ENCODE data around the gene TPPP3.
"Not testable (repeated sequence)": the region's sequence is repeated elsewhere in the genome, so short reads cannot be mapped to it uniquely, and the experiment has no call there.

Gene TPPP3

GRCh38 chr16:67419931-67420330 is 26.6 kb upstream of the TPPP3 start:
- no peak overlapping the region for H3K4me3 ChIP-seq (replicated peaks in 1 of 2; ENCODE audit: low read depth in 2 of 2, low read length in 2 of 2)
- TF ChIP-seq, protein P1, sequence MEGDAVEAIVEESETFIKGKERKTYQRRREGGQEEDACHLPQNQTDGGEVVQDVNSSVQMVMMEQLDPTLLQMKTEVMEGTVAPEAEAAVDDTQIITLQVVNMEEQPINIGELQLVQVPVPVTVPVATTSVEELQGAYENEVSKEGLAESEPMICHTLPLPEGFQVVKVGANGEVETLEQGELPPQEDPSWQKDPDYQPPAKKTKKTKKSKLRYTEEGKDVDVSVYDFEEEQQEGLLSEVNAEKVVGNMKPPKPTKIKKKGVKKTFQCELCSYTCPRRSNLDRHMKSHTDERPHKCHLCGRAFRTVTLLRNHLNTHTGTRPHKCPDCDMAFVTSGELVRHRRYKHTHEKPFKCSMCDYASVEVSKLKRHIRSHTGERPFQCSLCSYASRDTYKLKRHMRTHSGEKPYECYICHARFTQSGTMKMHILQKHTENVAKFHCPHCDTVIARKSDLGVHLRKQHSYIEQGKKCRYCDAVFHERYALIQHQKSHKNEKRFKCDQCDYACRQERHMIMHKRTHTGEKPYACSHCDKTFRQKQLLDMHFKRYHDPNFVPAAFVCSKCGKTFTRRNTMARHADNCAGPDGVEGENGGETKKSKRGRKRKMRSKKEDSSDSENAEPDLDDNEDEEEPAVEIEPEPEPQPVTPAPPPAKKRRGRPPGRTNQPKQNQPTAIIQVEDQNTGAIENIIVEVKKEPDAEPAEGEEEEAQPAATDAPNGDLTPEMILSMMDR (IDR thresholded peaks at IDR 0.05; ENCODE audit: low read depth, low read length) = no peak
- DNase-seq (ENCODE audit: low read depth in 2 of 2) = no peak

DNA sequence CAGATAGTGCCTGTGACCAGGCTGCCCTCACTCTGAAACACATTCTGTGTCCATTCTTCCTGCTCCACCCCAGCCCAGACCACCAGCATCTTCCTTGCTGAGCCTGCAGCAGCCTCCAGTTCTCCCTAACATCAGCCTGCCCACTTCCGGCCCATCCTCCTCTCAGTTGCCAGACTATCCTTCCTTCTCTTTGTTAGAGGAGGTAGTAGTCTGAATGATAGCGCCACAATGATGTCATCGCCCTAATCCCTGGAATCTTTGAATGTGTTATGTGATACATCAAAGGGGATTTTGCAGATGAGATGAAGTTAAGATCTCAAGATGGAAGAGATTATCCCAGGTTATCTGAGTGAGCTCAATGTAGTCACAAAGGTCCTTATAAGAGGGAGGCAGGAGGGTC is 26.2 kb upstream of the TPPP3 start:
- TF ChIP-seq, protein P1 (IDR thresholded peaks at IDR 0.05; ENCODE audit: low read depth, low read length) = no peak
- no peak for DNase-seq (ENCODE audit: low read depth in 2 of 2)
- H3K4me3 ChIP-seq (replicated peaks in 1 of 2; ENCODE audit: low read depth in 2 of 2, low read length in 2 of 2) = no peak overlapping the region

- DNase-seq (ENCODE audit: low read depth in 2 of 2) = no peak
- TF ChIP-seq, protein P1 (IDR thresholded peaks at IDR 0.05; ENCODE audit: low read depth, low read length) = no peak
- no peak overlapping the region for H3K4me3 ChIP-seq (replicated peaks in 1 of 2; ENCODE audit: low read depth in 2 of 2, low read length in 2 of 2)
These were observed 24.2 kb upstream of the TPPP3 start for GRCh38 chr16:67417333-67418061.

DNA sequence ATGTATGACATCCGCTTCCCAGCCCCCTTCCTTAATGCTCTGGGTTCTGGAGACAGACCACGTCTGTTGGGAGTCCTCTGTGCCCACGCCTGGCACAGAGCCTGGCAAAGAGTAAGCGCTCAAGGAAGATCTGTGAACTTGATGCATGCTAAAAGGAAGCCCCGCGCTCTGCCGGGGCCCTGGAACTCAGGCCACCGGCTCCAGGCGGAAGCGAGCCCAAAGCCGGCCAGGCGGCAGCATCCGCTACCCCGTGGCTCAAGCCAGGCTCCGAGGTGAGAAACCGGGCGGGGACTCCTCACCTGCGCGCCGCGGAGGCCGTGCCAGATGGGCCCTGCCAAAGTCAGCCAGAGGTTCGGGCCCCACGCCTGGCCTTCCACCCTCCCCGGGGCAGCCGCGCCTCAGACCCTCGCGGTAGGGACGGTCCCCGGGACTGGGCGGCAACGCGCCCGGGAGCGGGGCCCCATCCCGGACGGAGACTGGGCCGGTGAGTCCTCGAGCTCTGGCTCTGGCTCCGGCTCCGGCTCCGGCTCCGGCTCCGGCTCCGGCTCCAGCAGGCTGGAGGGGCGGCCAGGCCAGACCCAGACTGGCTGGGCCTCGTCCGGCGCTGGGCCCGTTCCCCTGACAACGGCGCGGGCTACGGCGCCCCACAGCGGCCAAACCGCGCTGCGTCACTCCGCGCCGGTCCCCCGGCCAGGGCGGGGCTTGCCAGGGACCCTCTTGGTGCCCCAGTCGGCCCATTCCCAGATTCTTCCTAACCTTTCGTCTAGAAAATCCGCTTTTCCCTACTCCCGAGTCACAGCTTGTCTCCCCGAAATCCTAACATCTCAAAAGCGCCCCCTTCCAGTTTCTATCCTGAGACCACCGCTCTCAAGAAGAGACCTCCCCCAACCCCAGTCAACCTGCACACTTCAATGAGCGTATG is 22.8 kb upstream of the TPPP3 start, which contains the start of gene ZDHHC1:
Gene ZDHHC1, minus strand, starts transcription at position 606 of the 922 bp plus-strand sequence. CDS start 8,702 bp downstream, outside the sequence.
- DNase-seq (ENCODE audit: low read depth in 2 of 2) = peak; percentile 64 to 74
- TF ChIP-seq, protein P1 (IDR thresholded peaks at IDR 0.05; ENCODE audit: low read depth, low read length) = no peak

GRCh38 chr16:67415421-67415820 is 22.1 kb upstream of the TPPP3 start:
- H3K4me3 ChIP-seq (replicated peaks in 1 of 2; ENCODE audit: low read depth in 2 of 2, low read length in 2 of 2) = peak overlapping the region in 1 of 2 donors; percentile 75
- not testable (repeated sequence) for DNase-seq (ENCODE audit: low read depth in 2 of 2)

More for the DNA sequence above, 22.8 kb upstream of the TPPP3 start, which contains the start of gene ZDHHC1:
- H3K4me3 ChIP-seq (replicated peaks in 1 of 2; ENCODE audit: low read depth in 2 of 2, low read length in 2 of 2) = peak within 1 kb of the TSS; percentile 64 to 75

DNA sequence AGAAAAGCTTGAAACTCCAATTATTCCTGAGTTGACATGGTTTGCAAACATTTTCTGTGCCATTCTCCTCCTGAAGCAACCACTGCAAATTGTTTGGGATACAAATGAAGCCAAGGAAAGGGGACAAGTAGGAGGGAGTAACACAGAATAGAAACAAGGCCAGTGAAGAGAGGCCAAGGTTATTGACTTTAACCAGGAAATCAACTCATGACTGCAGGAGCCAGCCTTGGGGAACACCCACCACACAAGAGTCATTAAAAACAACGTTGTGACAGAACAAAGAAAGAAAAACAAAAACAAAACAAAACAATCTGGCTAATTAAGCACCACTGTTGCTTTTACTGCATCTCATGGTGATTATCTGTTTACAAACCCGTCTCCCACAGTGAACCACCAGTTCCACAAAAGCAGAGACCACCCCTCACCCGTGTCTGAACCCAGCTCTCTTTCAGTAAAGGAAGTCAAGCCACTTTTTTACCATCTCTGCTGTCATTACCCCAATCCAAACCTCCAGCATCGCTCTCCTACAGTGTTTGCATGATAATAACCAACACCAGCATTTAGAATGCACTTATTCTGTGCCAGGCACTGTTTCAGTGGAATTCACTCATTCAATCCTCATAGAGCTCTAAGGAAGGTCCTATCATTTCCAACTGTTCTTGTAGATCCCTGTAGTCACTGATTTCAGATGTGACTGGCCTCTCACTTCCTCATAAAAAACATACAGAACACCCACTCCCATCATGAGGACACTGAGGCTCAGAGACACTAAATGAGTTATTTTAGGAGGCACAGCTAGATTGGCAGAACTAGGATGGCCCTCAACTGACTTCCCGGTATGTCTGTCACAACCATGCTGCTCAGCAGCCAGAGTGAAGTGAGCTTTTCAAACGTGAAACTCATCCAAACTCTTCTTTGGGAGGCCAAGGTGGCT is 20.9 kb upstream of the TPPP3 start:
- H3K4me3 ChIP-seq (replicated peaks in 1 of 2; ENCODE audit: low read depth in 2 of 2, low read length in 2 of 2) = no peak overlapping the region
- TF ChIP-seq, protein P1 (IDR thresholded peaks at IDR 0.05; ENCODE audit: low read depth, low read length) = no peak
- no peak for DNase-seq (ENCODE audit: low read depth in 2 of 2)
